ENCODE measurements around the gene SOX12. TPM values are rescaled to one million over a fixed set of nuclear protein-coding genes. Genes with fewer than 3 reads are reported as not detected.

SOX12 gene
- total and polyA plus RNA-seq, 2 donors (not counting 1 experiment from before 2014, with no cell fraction given), result 5.3 to 13.6 TPM

DNA sequence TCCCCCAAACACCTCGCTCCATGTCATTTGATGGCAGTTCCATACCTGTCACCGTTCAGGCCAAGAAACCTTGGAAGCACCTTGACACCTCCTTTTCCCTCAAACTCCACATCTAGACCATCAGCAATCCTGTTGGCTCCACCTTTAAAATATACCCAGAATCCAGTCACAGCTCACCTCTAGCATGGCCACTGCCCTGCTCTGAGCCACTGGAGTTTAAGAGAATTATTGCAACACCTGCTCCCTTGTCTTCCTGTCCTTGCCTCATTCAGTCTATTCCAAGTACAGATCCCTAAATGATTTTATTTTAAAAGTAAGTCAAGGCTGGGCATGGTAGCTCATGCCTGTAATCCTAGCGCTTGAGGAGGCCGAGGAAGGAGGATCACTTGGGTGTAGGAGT, 43.6 kb downstream of the SOX12 start:
- Histone ChIP-seq H3K27me3 (replicated peaks in 1 of 4; ENCODE audit: control extremely low read depth in 1 of 4, control insufficient read depth in 3 of 4, insufficient read depth in 4 of 4, low read length in 3 of 4) (no peaks in the 10 kb centered on the region), H2AFZ (ENCODE audit: insufficient read depth, low read depth, low read length, poor library complexity, severe bottlenecking) (no peak overlapping the region), H3K4me3 (ENCODE audit: control extremely low read depth in 1 of 5, extremely low read depth in 1 of 5, insufficient read depth in 1 of 5, low read depth in 2 of 5, low read length in 4 of 5) (no peak overlapping the region), H3K27ac (ENCODE audit: low read length in 2 of 2) (no peak overlapping the region), H4K20me1 (ENCODE audit: control insufficient read depth, insufficient read depth, low read length, poor library complexity, severe bottlenecking) (no peaks in the 10 kb centered on the region), H3K36me3 (replicated peaks in 1 of 2; ENCODE audit: control extremely low read depth in 1 of 2, control insufficient read depth in 1 of 2, extremely low read depth in 1 of 2, insufficient read depth in 2 of 2, low read length in 1 of 2) (no peaks in the 10 kb centered on the region), H3K4me1 (ENCODE audit: control insufficient read depth in 2 of 2, insufficient read depth in 2 of 2, low read length in 2 of 2) (no peaks in the 10 kb centered on the region), H3K4me2 (replicated peaks; ENCODE audit: low read depth, low read length, poor library complexity, severe bottlenecking) (no peak overlapping the region), H3K9me3 (ENCODE audit: control extremely low read depth in 1 of 3, control insufficient read depth in 2 of 3, insufficient read depth in 1 of 3, low read length in 2 of 3) (no peaks in the 10 kb centered on the region), H3K9ac (ENCODE audit: low read length) (no peak overlapping the region), H3K79me2 (ENCODE audit: control insufficient read depth, insufficient read depth, low read length) (no peaks in the 10 kb centered on the region)
- Mint-ChIP-seq H3K27ac (no peak overlapping the region), H3K4me1 (no peaks in the 10 kb centered on the region), H3K4me3 (no peak overlapping the region), H3K27me3 (peaks cover 15% of the 10 kb centered on the region), H3K9me3 (ENCODE audit: insufficient read depth) (no peaks in the 10 kb centered on the region)
- DNase-seq, result no peak
- intact Hi-C loops (cut with micrococcal nuclease), result no loop called here
- TF ChIP-seq EZH2 (IDR thresholded peaks at IDR 0.05; ENCODE audit: borderline replicate concordance, insufficient read depth, low read depth, low read length, poor library complexity, severe bottlenecking), result no peak
- TF ChIP-seq, protein P1, sequence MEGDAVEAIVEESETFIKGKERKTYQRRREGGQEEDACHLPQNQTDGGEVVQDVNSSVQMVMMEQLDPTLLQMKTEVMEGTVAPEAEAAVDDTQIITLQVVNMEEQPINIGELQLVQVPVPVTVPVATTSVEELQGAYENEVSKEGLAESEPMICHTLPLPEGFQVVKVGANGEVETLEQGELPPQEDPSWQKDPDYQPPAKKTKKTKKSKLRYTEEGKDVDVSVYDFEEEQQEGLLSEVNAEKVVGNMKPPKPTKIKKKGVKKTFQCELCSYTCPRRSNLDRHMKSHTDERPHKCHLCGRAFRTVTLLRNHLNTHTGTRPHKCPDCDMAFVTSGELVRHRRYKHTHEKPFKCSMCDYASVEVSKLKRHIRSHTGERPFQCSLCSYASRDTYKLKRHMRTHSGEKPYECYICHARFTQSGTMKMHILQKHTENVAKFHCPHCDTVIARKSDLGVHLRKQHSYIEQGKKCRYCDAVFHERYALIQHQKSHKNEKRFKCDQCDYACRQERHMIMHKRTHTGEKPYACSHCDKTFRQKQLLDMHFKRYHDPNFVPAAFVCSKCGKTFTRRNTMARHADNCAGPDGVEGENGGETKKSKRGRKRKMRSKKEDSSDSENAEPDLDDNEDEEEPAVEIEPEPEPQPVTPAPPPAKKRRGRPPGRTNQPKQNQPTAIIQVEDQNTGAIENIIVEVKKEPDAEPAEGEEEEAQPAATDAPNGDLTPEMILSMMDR (IDR thresholded peaks at IDR 0.05), result no peak
- ChIA-PET POLR2A (interaction anchor here (0.7 kb wide), 1 partner anchor 46 kb away, joined by 4 read pairs; no protein-coding TSS in a partner anchor), CTCF (interaction anchor here (1.8 kb wide), 1 partner anchor 277 kb away, joined by 4 read pairs; no protein-coding TSS in a partner anchor)
- 98% methylated on average over 4 of the region's 4 CpGs for WGBS (ENCODE audit: insufficient coverage)
- ATAC-seq (ENCODE audit: low read depth), result no peak

- DNase-seq, result no peak
- Histone ChIP-seq H2AFZ (ENCODE audit: insufficient read depth, low read depth, low read length, poor library complexity, severe bottlenecking) (no peak overlapping the region), H3K27me3 (replicated peaks in 1 of 4; ENCODE audit: control extremely low read depth in 1 of 4, control insufficient read depth in 3 of 4, insufficient read depth in 4 of 4, low read length in 3 of 4) (no peaks in the 10 kb centered on the region), H3K79me2 (ENCODE audit: control insufficient read depth, insufficient read depth, low read length) (no peaks in the 10 kb centered on the region), H3K36me3 (replicated peaks in 1 of 2; ENCODE audit: control extremely low read depth in 1 of 2, control insufficient read depth in 1 of 2, extremely low read depth in 1 of 2, insufficient read depth in 2 of 2, low read length in 1 of 2) (no peaks in the 10 kb centered on the region), H3K27ac (ENCODE audit: low read length in 2 of 2) (no peak overlapping the region), H3K4me3 (ENCODE audit: control extremely low read depth in 1 of 5, extremely low read depth in 1 of 5, insufficient read depth in 1 of 5, low read depth in 2 of 5, low read length in 4 of 5) (no peak overlapping the region), H3K4me1 (ENCODE audit: control insufficient read depth in 2 of 2, insufficient read depth in 2 of 2, low read length in 2 of 2) (no peaks in the 10 kb centered on the region), H3K9ac (ENCODE audit: low read length) (no peak overlapping the region), H3K4me2 (replicated peaks; ENCODE audit: low read depth, low read length, poor library complexity, severe bottlenecking) (no peak overlapping the region), H4K20me1 (ENCODE audit: control insufficient read depth, insufficient read depth, low read length, poor library complexity, severe bottlenecking) (no peaks in the 10 kb centered on the region), H3K9me3 (ENCODE audit: control extremely low read depth in 1 of 3, control insufficient read depth in 2 of 3, insufficient read depth in 1 of 3, low read length in 2 of 3) (no peaks in the 10 kb centered on the region)
- no peak for ATAC-seq (ENCODE audit: low read depth)
- WGBS (ENCODE audit: insufficient coverage), result 90% methylated on average over 7 of the region's 7 CpGs
- Mint-ChIP-seq H3K4me1 (no peaks in the 10 kb centered on the region), H3K9me3 (ENCODE audit: insufficient read depth) (no peaks in the 10 kb centered on the region), H3K4me3 (no peak overlapping the region), H3K27ac (no peak overlapping the region), H3K27me3 (peaks cover 15% of the 10 kb centered on the region)
- no peak for TF ChIP-seq EZH2 (IDR thresholded peaks at IDR 0.05; ENCODE audit: borderline replicate concordance, insufficient read depth, low read depth, low read length, poor library complexity, severe bottlenecking)
- TF ChIP-seq, protein P1 (IDR thresholded peaks at IDR 0.05), result no peak
- POLR2A ChIA-PET, result no interaction called here
- intact Hi-C loops (cut with micrococcal nuclease), result no loop called here
- CTCF ChIA-PET, result interaction anchor here (0.6 to 1.8 kb wide), 3 partner anchors 12 to 276 kb away, joined by 3 to 5 read pairs (median 4); no protein-coding TSS in a partner anchor
These were observed 44.8 kb downstream of the SOX12 start for GRCh38 chr20:370151-370600.

All from B cell (primary cell).